ENCODE data around the gene SDK1.

SDK1 gene

GRCh38 chr7:3835109-3835508 lies 534.1 kb downstream of the SDK1 start:
- no peak for DNase-seq

GRCh38 chr7:3836855-3837254 lies 535.8 kb downstream of the SDK1 start:
- DNase-seq, result no peak

GRCh38 chr7:3844540-3845151 lies 543.6 kb downstream of the SDK1 start:
- DNase-seq, result peak; percentile 18

GRCh38 chr7:3846738-3847137 lies 545.7 kb downstream of the SDK1 start:
- no peak for DNase-seq

- no peak for DNase-seq
Observed at GRCh38 chr7:3847336-3847735, 546.3 kb downstream of the SDK1 start.

GRCh38 chr7:3859431-3859830 lies 558.4 kb downstream of the SDK1 start:
- DNase-seq, result no peak

GRCh38 chr7:3860932-3861331 lies 559.9 kb downstream of the SDK1 start:
- no peak for DNase-seq

- no peak for DNase-seq
Observed at GRCh38 chr7:3861386-3861785, 560.3 kb downstream of the SDK1 start.

- peak; percentile 45 for DNase-seq
Observed at GRCh38 chr7:3861941-3862340, 560.9 kb downstream of the SDK1 start.

GRCh38 chr7:3862774-3863173 lies 561.7 kb downstream of the SDK1 start:
- no peak for DNase-seq

GRCh38 chr7:3866277-3866676 lies 565.2 kb downstream of the SDK1 start:
- no peak for DNase-seq

GRCh38 chr7:3867863-3868262 lies 566.8 kb downstream of the SDK1 start:
- DNase-seq, result no peak

GRCh38 chr7:3879355-3880075 lies 578.5 kb downstream of the SDK1 start:
- DNase-seq, result peak; percentile 55

- peak; percentile 74 for DNase-seq
Observed at GRCh38 chr7:3880228-3880987, 579.4 kb downstream of the SDK1 start.

GRCh38 chr7:3882782-3883181 lies 581.7 kb downstream of the SDK1 start:
- DNase-seq, result no peak

GRCh38 chr7:3884543-3884942 lies 583.5 kb downstream of the SDK1 start:
- no peak for DNase-seq

GRCh38 chr7:3887096-3887690 lies 586.1 kb downstream of the SDK1 start:
- no peak for DNase-seq

GRCh38 chr7:3888096-3888495 lies 587.0 kb downstream of the SDK1 start:
- no peak for DNase-seq

GRCh38 chr7:3892157-3892556 lies 591.1 kb downstream of the SDK1 start:
- DNase-seq, result no peak

GRCh38 chr7:3892686-3893085 lies 591.6 kb downstream of the SDK1 start:
- DNase-seq, result no peak

- DNase-seq, result no peak
Observed at GRCh38 chr7:3893151-3893788, 592.2 kb downstream of the SDK1 start.

GRCh38 chr7:3893789-3894153 lies 592.7 kb downstream of the SDK1 start:
- DNase-seq, result no peak

Data from DMS153 (cell line).